Medulla oblongata (tissue), 1 donor: ENCODE measurements around the gene ABCG5.

Experiments used
- DNase-seq: peaks from one replicate; pipeline ENCODE4 v3.0.0-alpha.2; 2015; ENCODE audit errors: extremely low spot score

ABCG5 gene

DNA sequence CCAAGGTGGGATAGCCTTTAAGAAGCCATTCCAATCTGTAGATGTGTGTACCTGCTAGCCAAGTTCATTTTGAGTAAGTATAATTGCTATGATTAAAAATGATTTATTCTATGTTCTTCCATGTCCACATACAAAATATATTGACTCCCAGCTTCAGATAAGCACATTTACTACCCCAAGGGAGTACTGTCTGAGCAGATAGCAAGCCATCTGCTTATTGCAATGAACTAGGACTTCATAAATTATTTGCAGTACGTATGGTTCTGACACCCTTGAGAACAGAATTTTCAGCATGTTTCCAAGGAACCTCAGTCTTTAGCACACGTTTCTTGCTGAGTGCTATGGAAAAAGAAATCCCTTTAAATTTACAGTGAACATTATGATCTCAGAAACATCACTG is 28.2 kb downstream of the ABCG5 start:
- DNase-seq: no peak

GRCh38 chr2:43806719-43807031 is 32.0 kb downstream of the ABCG5 start:
- DNase-seq: no peak

- no peak for DNase-seq
Measured at GRCh38 chr2:43803113-43803512, 35.5 kb downstream of the ABCG5 start.

GRCh38 chr2:43802135-43802534 is 36.5 kb downstream of the ABCG5 start:
- no peak for DNase-seq

DNA sequence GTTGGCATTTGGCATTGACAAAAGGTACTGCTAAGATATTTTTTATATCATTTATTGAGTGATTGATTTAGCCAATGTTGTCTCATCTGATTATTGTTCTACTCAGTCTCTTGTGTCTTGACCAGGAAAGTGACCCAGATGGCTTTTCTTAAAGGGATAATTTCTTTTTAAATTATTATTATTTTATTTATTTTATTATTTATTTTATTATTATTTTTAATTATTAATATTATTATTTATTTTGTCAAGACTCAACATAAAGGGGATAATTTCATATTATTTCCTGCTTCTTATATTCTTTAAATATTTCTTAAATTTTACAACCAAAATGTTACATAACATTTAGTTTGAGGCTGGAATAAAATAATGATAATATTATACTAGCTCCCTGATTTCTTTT is 37.7 kb downstream of the ABCG5 start:
- DNase-seq: no peak

- DNase-seq: no peak
Measured at GRCh38 chr2:43798300-43798699, 40.3 kb downstream of the ABCG5 start.

GRCh38 chr2:43796206-43796605 is 42.4 kb downstream of the ABCG5 start:
- no peak for DNase-seq

DNA sequence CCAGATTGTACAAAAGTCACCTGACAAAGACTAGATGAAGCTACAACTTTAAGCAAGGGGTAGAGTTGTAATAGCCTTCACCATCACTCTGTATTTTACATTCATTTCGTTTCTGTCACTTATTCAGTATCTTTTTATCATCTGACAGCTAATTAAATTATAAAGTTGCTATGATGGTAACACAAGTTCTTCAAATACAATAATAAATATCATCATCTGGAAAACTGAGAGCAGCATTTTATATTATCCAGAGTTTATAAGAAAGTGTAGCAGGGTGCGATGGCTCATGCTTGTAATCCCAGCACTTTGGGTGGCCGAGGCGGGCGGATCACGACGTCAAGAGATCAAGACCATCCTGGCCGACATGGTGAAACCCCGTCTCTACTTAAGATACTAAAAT is 43.7 kb downstream of the ABCG5 start:
- no peak for DNase-seq

DNA sequence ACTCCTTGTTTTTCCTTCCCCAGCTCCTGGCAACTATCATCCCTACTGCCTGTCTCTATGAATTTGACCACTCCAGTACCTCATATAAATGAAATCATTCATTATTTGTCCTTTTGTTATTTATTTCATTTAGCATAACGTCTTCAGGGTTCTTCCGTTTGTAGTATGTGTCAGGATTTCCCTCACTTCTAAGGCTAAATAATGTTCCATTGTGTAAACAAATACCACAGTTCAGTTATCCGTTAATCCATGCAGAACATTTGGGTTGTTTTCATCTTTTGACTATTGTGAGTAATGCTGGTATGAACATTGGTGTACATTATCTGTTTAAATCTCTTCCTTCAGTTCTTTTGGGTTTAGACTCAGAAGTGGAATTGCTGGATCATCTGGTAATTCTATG is 46.0 kb downstream of the ABCG5 start:
- DNase-seq: no peak

- DNase-seq: no peak
Measured at GRCh38 chr2:43791035-43791765, 47.4 kb downstream of the ABCG5 start.

GRCh38 chr2:43790147-43790546 is 48.5 kb downstream of the ABCG5 start:
- DNase-seq: no peak

GRCh38 chr2:43788646-43789045 is 50.0 kb downstream of the ABCG5 start:
- no peak for DNase-seq

GRCh38 chr2:43787895-43788294 is 50.7 kb downstream of the ABCG5 start:
- DNase-seq: no peak

DNA sequence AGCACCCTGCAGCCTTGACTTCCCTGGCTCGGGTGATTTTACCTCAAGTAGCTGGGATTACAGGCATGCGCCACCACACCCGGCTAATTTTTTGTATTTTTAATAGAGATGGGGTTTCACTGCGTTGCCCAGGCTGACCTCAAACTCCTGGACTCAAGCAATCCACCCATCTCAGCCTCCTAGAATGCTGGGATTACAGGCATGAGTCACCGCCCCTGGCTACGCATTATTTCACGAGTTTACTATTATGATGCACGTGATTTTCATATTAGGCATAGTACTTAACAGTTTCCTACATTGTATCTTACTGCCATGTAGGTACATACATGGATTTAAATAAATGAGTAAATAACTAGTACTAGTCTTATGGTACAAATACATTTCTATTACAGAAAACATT is 60.4 kb downstream of the ABCG5 start:
- DNase-seq: no peak

DNA sequence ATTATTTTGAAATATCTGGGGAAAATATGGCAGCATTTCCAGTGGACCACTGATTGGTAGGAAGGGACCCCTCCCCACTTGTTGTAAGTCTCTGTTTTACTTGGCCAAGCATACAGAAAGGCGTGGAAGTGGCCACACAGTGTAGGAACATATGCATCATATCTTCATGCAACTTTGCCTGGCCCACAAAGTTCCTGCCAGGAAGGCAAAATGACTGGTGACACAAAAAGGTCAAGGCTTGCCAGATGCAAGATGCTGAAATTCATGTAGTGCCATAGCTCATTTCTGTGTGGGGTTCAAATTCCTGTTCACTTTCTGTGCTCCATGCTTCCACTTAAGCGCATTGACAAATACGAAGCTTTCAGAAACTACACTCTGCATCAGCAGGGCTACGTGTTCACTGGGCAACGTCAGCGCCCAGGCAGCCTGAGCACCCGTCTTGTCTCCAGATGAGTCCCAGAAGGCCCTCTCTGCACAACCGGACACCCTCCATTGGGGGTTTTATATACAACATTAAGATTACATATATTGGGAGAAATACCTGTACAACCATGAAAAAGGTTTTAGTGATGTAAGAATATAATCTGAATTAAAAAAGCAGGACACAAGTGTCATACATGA is 61.2 kb downstream of the ABCG5 start:
- no peak for DNase-seq

DNA sequence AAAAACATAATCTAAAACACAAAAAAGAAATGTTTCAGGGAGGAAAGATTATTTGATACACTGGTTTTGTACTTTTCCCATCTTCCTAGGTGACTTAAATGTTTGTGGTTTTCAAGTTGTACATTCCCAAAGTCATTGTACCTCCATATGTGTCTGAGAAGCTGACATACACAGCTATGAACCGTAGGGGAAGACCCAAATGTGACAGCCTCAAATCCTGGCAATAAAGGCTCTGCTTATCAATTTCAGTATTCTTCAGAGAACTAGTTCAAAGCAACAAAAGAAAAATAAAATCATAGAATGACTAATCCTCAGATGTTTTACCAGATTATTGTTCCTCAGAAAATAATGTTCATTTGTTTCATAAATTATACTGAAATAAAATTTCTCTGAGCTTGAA is 62.3 kb downstream of the ABCG5 start:
- DNase-seq: no peak

GRCh38 chr2:43774617-43775016 is 64.0 kb downstream of the ABCG5 start:
- no peak for DNase-seq

DNA sequence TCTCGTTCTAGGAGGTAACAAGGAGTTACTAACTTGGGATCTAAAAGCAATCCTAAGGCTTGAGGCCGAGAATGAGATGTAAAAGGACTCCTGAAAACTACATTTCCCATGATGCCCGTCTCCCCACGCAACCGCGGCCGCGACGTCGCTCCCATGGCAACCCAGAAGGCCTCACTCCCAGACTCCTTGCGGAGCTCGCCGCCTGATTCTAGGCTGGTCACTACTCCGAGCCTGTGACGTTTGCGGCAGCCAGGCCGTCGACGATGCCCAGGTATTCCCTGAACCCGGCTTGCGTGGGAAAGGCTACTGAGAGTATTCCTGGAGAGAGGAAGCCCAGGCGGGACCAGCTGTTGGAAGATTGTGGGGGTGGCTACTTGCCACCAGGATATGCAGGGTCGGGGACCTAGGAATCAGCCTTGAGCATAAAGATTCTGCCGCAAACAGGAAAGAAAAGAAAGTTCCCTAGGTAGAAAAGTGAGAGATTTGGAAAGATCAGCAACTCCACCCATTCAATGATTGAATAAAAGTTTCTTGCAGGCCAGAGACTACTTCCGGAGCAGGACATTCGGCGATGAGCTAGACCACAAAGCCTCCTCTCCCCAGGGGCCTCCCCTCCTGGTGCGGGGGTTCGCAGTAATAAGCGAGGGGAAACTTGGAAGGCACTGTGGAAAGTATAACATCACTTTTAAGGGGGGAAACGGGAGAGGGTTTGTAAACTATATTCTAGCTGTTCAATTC is 64.6 kb downstream of the ABCG5 start, which contains the start of gene DYNC2LI1:
TSS of gene DYNC2LI1 (plus strand) at position 164 of the 738 bp plus-strand sequence. CDS start at position 264, 100 bp downstream.
- peak; percentile 95 for DNase-seq

DNA sequence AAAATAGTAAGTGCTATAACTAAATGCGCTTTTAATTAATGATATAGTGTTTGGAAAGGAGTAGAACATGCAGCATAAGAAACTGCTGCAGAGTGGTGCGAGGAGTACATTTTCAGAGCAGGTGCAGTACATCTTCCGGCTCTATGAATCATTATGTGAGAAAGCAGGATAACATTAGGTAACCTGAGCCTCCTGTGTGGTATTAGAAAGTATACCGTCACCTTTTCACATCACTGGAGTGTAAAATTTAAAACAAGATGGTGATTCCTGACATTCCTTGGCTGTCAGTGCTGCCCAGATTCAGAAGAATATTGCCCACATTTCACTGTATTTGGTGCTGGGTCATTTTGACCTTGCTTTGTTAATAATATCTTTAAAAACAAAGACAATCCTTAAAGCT is 72.6 kb downstream of the ABCG5 start:
- no peak for DNase-seq

DNA sequence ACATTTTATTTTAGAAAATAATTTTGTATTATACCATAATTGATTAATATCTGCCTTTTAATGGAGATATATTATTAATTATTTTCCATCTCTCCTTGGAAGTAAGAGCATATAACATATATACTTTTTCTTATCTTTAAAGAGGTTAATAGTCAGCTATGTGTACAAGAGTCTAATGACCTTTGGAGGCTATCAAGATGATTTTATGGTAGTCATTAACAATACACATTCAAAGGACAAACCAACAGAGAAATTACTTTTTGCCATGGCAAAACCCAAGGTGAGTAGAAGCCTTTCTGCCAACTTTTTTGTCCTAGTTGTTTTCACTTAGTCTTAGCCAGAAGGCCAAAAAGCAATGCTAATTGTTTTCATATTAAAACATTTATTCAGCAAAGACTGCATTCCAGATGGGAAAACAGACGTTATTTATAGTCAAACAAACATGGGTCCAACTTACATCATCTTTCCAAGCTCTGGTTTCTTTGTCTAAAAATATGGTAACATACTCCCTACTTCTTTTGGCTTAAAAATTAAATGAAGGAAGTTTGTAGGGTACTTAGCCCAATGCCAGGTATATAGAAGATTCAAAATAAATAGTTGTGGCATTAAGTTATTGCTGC is 74.4 kb downstream of the ABCG5 start:
- DNase-seq: no peak

DNA sequence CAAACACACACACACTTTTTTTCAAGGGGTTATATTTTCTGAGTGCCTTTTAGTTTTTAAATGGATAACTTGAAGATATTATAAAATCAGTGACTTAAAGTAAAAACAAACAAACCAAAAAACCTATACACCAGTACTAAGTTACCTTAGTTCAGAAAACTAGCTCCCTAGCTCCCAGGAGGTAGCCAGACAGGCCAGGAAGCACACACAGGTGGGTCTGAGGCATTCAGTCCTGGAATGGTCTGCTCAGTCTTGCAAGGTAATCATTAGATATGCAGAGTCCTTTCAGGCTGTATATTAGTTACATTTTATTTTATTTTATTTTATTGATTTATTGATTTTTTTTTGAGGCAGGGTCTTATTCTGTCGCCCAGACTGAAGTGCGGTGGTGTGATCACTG is 75.5 kb downstream of the ABCG5 start:
- no peak for DNase-seq
